IMR-90 (cell line): ENCODE measurements around the gene SMARCC2. TPM values are rescaled to one million over a fixed set of nuclear protein-coding genes. Genes with fewer than 3 reads are reported as not detected.

Source experiments
- ATAC-seq: fragments of 200-7000 bp; cut with Tn5 transposase; 2 replicates; pipeline ENCODE4 v1.9.1; 2020; ENCODE audit warnings: low read depth, mild to moderate bottlenecking, moderate library complexity
- BruUV-seq: library from RNA; stranded (reverse); fragments of 400-500 nt; replicated peaks from 2 replicates; lab custom pipeline; 2021; lab: Mats Ljungman, UMichigan
- CTCF ChIA-PET: fragments of 300-600 bp; formaldehyde crosslinking; extraction: SDS; loops from one replicate; lab custom pipeline; 2021; ENCODE audit warnings: antibody characterized with exemption; lab: Yijun Ruan, JAX
- POLR2A ChIA-PET: fragments of 300-600 bp; sonication (Branson Sonifier 250); formaldehyde crosslinking; loops from one replicate; lab custom pipeline; 2022; ENCODE audit warnings: antibody characterized with exemption; ENCODE audit not compliant: unreplicated experiment; lab: Charles Lee
- DNase-seq: peaks from one replicate; pipeline ENCODE4 v3.0.0; 2013
- H2AFZ ChIP-seq: replicated peaks from 2 replicates; pipeline ENCODE3; 2013; ENCODE audit warnings: low read length, mild to moderate bottlenecking; ENCODE audit not compliant: poor library complexity
- H2AK5ac ChIP-seq: 2 replicates; pipeline ENCODE4 v1.6.1; 2013; ENCODE audit warnings: low read depth, low read length, inconsistent platforms
- H2AK9ac ChIP-seq: replicated peaks from 2 replicates; pipeline ENCODE3; 2013; ENCODE audit warnings: mild to moderate bottlenecking, low read depth, low read length, moderate library complexity; ENCODE audit not compliant: poor library complexity
- H2BK120ac ChIP-seq: 2 replicates; pipeline ENCODE4 v1.6.1; 2013; ENCODE audit warnings: low read depth, low read length, inconsistent platforms
- H2BK15ac ChIP-seq: 3 replicates; pipeline ENCODE4 v1.6.1; 2013; ENCODE audit warnings: low read depth, low read length, inconsistent platforms
- H2BK20ac ChIP-seq: 2 replicates; pipeline ENCODE4 v1.6.1; 2013; ENCODE audit warnings: low read depth, mild to moderate bottlenecking, inconsistent platforms, low read length, moderate library complexity
- H2BK5ac ChIP-seq: 2 replicates; pipeline ENCODE4 v1.6.1; 2013; ENCODE audit warnings: mild to moderate bottlenecking, low read depth, low read length, inconsistent platforms; ENCODE audit not compliant: poor library complexity, severe bottlenecking
- H3K14ac ChIP-seq: replicated peaks from 2 replicates; pipeline ENCODE4 v1.6.1; 2013; ENCODE audit warnings: low read depth, low read length, inconsistent platforms
- H3K18ac ChIP-seq: 2 replicates; pipeline ENCODE4 v1.6.1; 2013; ENCODE audit warnings: low read depth, low read length, control low read depth
- H3K23ac ChIP-seq: 2 replicates; pipeline ENCODE4 v1.6.1; 2013; ENCODE audit warnings: low read depth, low read length, inconsistent platforms
- H3K27ac ChIP-seq: 2 replicates; pipeline ENCODE4 v1.5.1; 2013; ENCODE audit warnings: mild to moderate bottlenecking, control low read depth, low read length; ENCODE audit not compliant: insufficient read depth
- H3K27me3 ChIP-seq: 2 replicates; pipeline ENCODE4 v1.6.1; 2013; ENCODE audit warnings: low read length; ENCODE audit not compliant: control insufficient read depth, insufficient read depth
- H3K36me3 ChIP-seq: 2 replicates; pipeline ENCODE4 v1.6.1; 2013; ENCODE audit warnings: low read length, mixed read lengths; ENCODE audit not compliant: control insufficient read depth, insufficient read depth
- H3K4ac ChIP-seq: 2 replicates; pipeline ENCODE4 v1.6.1; 2013; ENCODE audit warnings: low read depth, low read length, inconsistent platforms
- H3K4me1 ChIP-seq: 2 replicates; pipeline ENCODE4 v1.6.1; 2013; ENCODE audit warnings: low read length, mixed read lengths; ENCODE audit not compliant: control insufficient read depth, insufficient read depth
- H3K4me2 ChIP-seq: 2 replicates; pipeline ENCODE4 v1.6.1; 2013; ENCODE audit warnings: low read depth, mild to moderate bottlenecking, control low read depth, low read length, moderate library complexity
- H3K4me3 ChIP-seq: 2 replicates; pipeline ENCODE4 v1.5.1; 2013; ENCODE audit warnings: low read depth, mild to moderate bottlenecking, control low read depth, low read length, moderate library complexity; ENCODE audit not compliant: insufficient read depth
- H3K56ac ChIP-seq: 2 replicates; pipeline ENCODE4 v1.6.1; 2013; ENCODE audit warnings: low read length, inconsistent platforms; ENCODE audit not compliant: insufficient read depth; ENCODE audit errors: extremely low read depth
- H3K79me1 ChIP-seq, 2 experiments: 2 replicates each; pipeline ENCODE4 v1.6.1; 2013; ENCODE audit warnings: low read length in 2 of 2, inconsistent platforms in 1 of 2, low read depth in 1 of 2
- H3K9ac ChIP-seq: 2 replicates; pipeline ENCODE4 v1.6.1; 2013; ENCODE audit warnings: low read depth, low read length, control low read depth
- H3K9me1 ChIP-seq: 2 replicates; pipeline ENCODE4 v1.6.1; 2013; ENCODE audit warnings: low read length, inconsistent platforms; ENCODE audit not compliant: insufficient read depth
- H3K9me3 ChIP-seq: 2 replicates; pipeline ENCODE4 v1.6.1; 2013; ENCODE audit warnings: low read length; ENCODE audit not compliant: control insufficient read depth, insufficient read depth
- H4K20me1 ChIP-seq: 2 replicates; pipeline ENCODE4 v1.6.1; 2013; ENCODE audit warnings: low read length, inconsistent platforms; ENCODE audit not compliant: insufficient read depth
- H4K5ac ChIP-seq: 2 replicates; pipeline ENCODE4 v1.6.1; 2013; ENCODE audit warnings: mild to moderate bottlenecking, low read depth, low read length, control low read depth
- H4K8ac ChIP-seq, 2 experiments: 2 replicates each; pipeline ENCODE4 v1.6.1; 2013; ENCODE audit warnings: low read depth in 2 of 2, low read length in 2 of 2, control low read depth in 1 of 2, inconsistent platforms in 1 of 2
- H4K91ac ChIP-seq: 2 replicates; pipeline ENCODE4 v1.6.1; 2013; ENCODE audit warnings: low read depth, low read length, inconsistent platforms; ENCODE audit not compliant: insufficient read depth
- MAFK ChIP-seq: IDR thresholded peaks from 2 replicates; pipeline ENCODE4 v1.6.1; 2012; ENCODE audit warnings: low read depth, low read length, improper control_type of control experiment
- MAZ ChIP-seq: IDR thresholded peaks from 2 replicates; pipeline ENCODE4 v1.6.1; 2012; ENCODE audit warnings: low read depth, mild to moderate bottlenecking, low read length, improper control_type of control experiment, moderate library complexity, borderline replicate concordance
- MXI1 ChIP-seq: IDR thresholded peaks from 2 replicates; pipeline ENCODE4 v1.6.1; 2012; ENCODE audit warnings: low read depth, mild to moderate bottlenecking, low read length, moderate library complexity, borderline replicate concordance
- WGBS, 2 experiments: methylation state at CpG; one replicate each; pipeline versions ENCODE4 v1.1.5 to v1.1.7; 2013; ENCODE audit warnings: missing lambda C conversion rate in 2 of 2; ENCODE audit not compliant: insufficient read length in 1 of 2; ENCODE audit errors: extremely low coverage in 2 of 2; 5-methylcytosine and 5-hydroxymethylcytosine counted together
- dilution Hi-C: fragments of 300-500 bp; cut with HindIII; formaldehyde crosslinking; loops from one replicate; pipeline ENCODE4 v1.14.3; 2018; ENCODE audit warnings: low sequenced_read_pairs; ENCODE audit not compliant: unreplicated experiment
- in situ Hi-C: fragments of 300-500 bp; cut with MboI; formaldehyde crosslinking; loops from 3 replicates; pipeline ENCODE4 v1.14.3; 2019; ENCODE audit warnings: low sequenced_read_pairs, inconsistent platforms, mixed read lengths
- intact Hi-C: fragments of 100-400 bp; cut with micrococcal nuclease; formaldehyde crosslinking; loops from 2 replicates; pipeline ENCODE4 v1.10.0; 2022
- polyA plus RNA-seq, 3 experiments: library from polyadenylated mRNA; depleted of rRNA; stranded (reverse); fragments of >200 nt; gene quantifications; 2 replicates each; pipeline ENCODE4 v1.2.3, GENCODE V29; 2012; ENCODE audit warnings: low replicate concordance in 1 of 3
- total RNA-seq: library from RNA; depleted of rRNA; stranded (reverse); fragments of >200 nt; gene quantifications from 2 replicates; pipeline ENCODE4 v1.2.3, GENCODE V29; 2012

The SMARCC2 gene
- total and polyA plus RNA-seq, 2 of the 4 experiments (the other 2 are of a cell fraction) = 42.3 to 43.8 TPM

GRCh38 chr12:56169229-56169759 lies 20.0 kb downstream of the SMARCC2 start:
- H2BK15ac ChIP-seq = no peak overlapping the region
- CTCF ChIA-PET = no interaction called here

More at GRCh38 chr12:56169229-56169759, 20.0 kb downstream of the SMARCC2 start:
- no TSS peak for BruUV-seq
- Histone ChIP-seq H3K9ac (no peak overlapping the region), H2BK120ac (no peak overlapping the region), H3K14ac (no peak overlapping the region), H3K4me1 (no peaks in the 10 kb centered on the region), H2AFZ (no peak overlapping the region), H3K9me3 (no peaks in the 10 kb centered on the region), H4K8ac (no peak overlapping the region), H3K56ac (no peak overlapping the region), H4K20me1 (peaks cover 9% of the 10 kb centered on the region), H3K27me3 (no peaks in the 10 kb centered on the region), H4K91ac (no peak overlapping the region), H2BK5ac (no peak overlapping the region), H3K36me3 (peaks cover 77% of the 10 kb centered on the region), H3K79me1 (peaks cover 3 to 13% of the 10 kb centered on the region in 2 experiments), H3K4ac (no peak overlapping the region), H3K23ac (no peak overlapping the region), H4K5ac (no peak overlapping the region), H2BK20ac (no peak overlapping the region), H3K4me3 (no peak overlapping the region), H2AK5ac (no peak overlapping the region), H3K18ac (no peak overlapping the region), H3K9me1 (no peaks in the 10 kb centered on the region; the same call in 1 of the 2 replicates), H3K4me2 (no peak overlapping the region), H2AK9ac (no peak overlapping the region), H3K27ac (no peak overlapping the region)
- POLR2A ChIA-PET = interaction anchor here (0.6 to 0.8 kb wide), 2 partner anchors 8 to 32 kb away, joined by 3 read pairs; no protein-coding TSS in a partner anchor
- WGBS, 2 experiments = 89% methylated on average over 8 of the region's 11 CpGs; no CpG with 5 or more reads in 1 of the 2 experiments
- dilution Hi-C loops (no loop called here), in situ Hi-C loops (no loop called here), intact Hi-C loops (no loop called here)
- ATAC-seq = no peak
- TF ChIP-seq MAFK (peak; percentile 67), MXI1 (no peak), MAZ (no peak)
- DNase-seq = no peak
